Endothelial cell of umbilical vein (primary cell): ENCODE measurements around the gene CNNM3. TPM values are rescaled to one million over a fixed set of nuclear protein-coding genes. Genes with fewer than 3 reads are reported as not detected.

Source experiments
- BruUV-seq: library from RNA; stranded (reverse); fragments of 400-500 nt; replicated peaks from 2 replicates; lab custom pipeline; 2021; lab: Mats Ljungman, UMichigan
- CTCF ChIA-PET: fragments of 300-600, 350-600 bp; sonication (Branson Sonifier 250); formaldehyde crosslinking; loops from one replicate; lab custom pipeline; 2021; ENCODE audit warnings: antibody characterized with exemption, inconsistent platforms; lab: Charles Lee
- POLR2A ChIA-PET: fragments of 300-600, 350-600 bp; sonication (Branson Sonifier 250); formaldehyde crosslinking; loops from one replicate; lab custom pipeline; 2021; ENCODE audit warnings: antibody characterized with exemption, inconsistent platforms; lab: Charles Lee
- DNase-seq: peaks from one replicate; pipeline ENCODE4 v3.0.0-alpha.2; 2011; ENCODE audit warnings: low read depth, low spot score
- FAIRE-seq: peaks from 2 replicates; lab custom pipeline; 2011; peaks lifted over from hg19 to GRCh38; lab: Jason Lieb, UNC
- H2AFZ ChIP-seq: 2 replicates; pipeline ENCODE4 v1.6.0; 2012; ENCODE audit warnings: low read depth, low read length, control low read depth, inconsistent platforms
- H3K27ac ChIP-seq: 2 replicates; pipeline ENCODE4 v1.5.1; 2011; ENCODE audit warnings: low read depth, mild to moderate bottlenecking, control low read depth, low read length, moderate library complexity; ENCODE audit not compliant: insufficient read depth
- H3K27me3 ChIP-seq, 2 experiments: 2 replicates each; pipeline versions ENCODE4 v1.6.0 to v1.6.1; 2011; ENCODE audit warnings: low read length in 2 of 2, mixed read lengths in 1 of 2; ENCODE audit not compliant: control insufficient read depth in 2 of 2, insufficient read depth in 2 of 2
- H3K36me3 ChIP-seq, 2 experiments: 2 replicates in 1 of 2; 3 replicates in 1 of 2; pipeline ENCODE4 v1.5.1; 2011; ENCODE audit warnings: low read length in 2 of 2, mild to moderate bottlenecking in 1 of 2, moderate library complexity in 1 of 2; ENCODE audit not compliant: control insufficient read depth in 2 of 2, insufficient read depth in 2 of 2; ENCODE audit errors: extremely low read depth in 1 of 2
- H3K4me1 ChIP-seq: 3 replicates; pipeline ENCODE4 v1.5.1; 2011; ENCODE audit warnings: mild to moderate bottlenecking, low read length; ENCODE audit not compliant: control insufficient read depth, insufficient read depth; ENCODE audit errors: extremely low read depth
- H3K4me2 ChIP-seq: 2 replicates; pipeline ENCODE4 v1.6.1; 2011; ENCODE audit warnings: low read length, control low read depth, mixed read lengths; ENCODE audit not compliant: insufficient read depth
- H3K4me3 ChIP-seq, 3 experiments: fragments of 200-600 bp in 1 of 3; sonication (generic), shearing (Covaris generic) in 1 of 3; replicated peaks in 1 of 3; 2 replicates each; pipeline ENCODE4 v1.5.1; 2011 to 2016; ENCODE audit warnings: control low read depth in 3 of 3, low read length in 3 of 3, mild to moderate bottlenecking in 2 of 3, inconsistent platforms in 1 of 3, low read depth in 1 of 3, moderate library complexity in 1 of 3; ENCODE audit not compliant: insufficient read depth in 1 of 3
- H3K79me2 ChIP-seq: 2 replicates; pipeline ENCODE4 v1.6.0; 2012; ENCODE audit warnings: low read length, inconsistent platforms; ENCODE audit not compliant: control insufficient read depth, insufficient read depth
- H3K9ac ChIP-seq: replicated peaks from 2 replicates; pipeline ENCODE3; 2011; ENCODE audit warnings: low read length, control low read depth; ENCODE audit not compliant: insufficient read depth; ENCODE audit errors: extremely low read depth
- H3K9me1 ChIP-seq: replicated peaks from 3 replicates; pipeline ENCODE4 v1.6.0; 2011; ENCODE audit warnings: mild to moderate bottlenecking, low read length; ENCODE audit not compliant: control insufficient read depth, insufficient read depth; ENCODE audit errors: extremely low read depth
- H3K9me3 ChIP-seq: replicated peaks from 2 replicates; pipeline ENCODE4 v1.5.1; 2012; ENCODE audit warnings: low read length, inconsistent platforms; ENCODE audit not compliant: control insufficient read depth, insufficient read depth
- H4K20me1 ChIP-seq: replicated peaks from 2 replicates; pipeline ENCODE3; 2011; ENCODE audit warnings: mild to moderate bottlenecking, low read length; ENCODE audit not compliant: control insufficient read depth, insufficient read depth; ENCODE audit errors: extremely low read depth
- EZH2 ChIP-seq: IDR thresholded peaks from 2 replicates; pipeline ENCODE4 v1.6.1; 2012; ENCODE audit warnings: borderline replicate concordance, low read depth, mild to moderate bottlenecking, moderate library complexity, low read length, inconsistent platforms; ENCODE audit not compliant: severe bottlenecking
- FOS ChIP-seq: IDR thresholded peaks from 2 replicates; pipeline ENCODE4 v1.6.1; 2011; ENCODE audit warnings: mild to moderate bottlenecking, low read length, moderate library complexity, borderline replicate concordance; ENCODE audit not compliant: insufficient read depth
- GATA2 ChIP-seq: IDR thresholded peaks from 2 replicates; pipeline ENCODE4 v1.7.0; 2011; ENCODE audit warnings: low read depth, mild to moderate bottlenecking, moderate library complexity, mixed read lengths, low read length; ENCODE audit not compliant: insufficient read length, insufficient read depth
- JUN ChIP-seq: IDR thresholded peaks from 2 replicates; pipeline ENCODE4 v1.6.1; 2011; ENCODE audit warnings: borderline replicate concordance, low read depth; ENCODE audit not compliant: insufficient read length, insufficient read depth
- MYC ChIP-seq: IDR thresholded peaks from one replicate; pipeline ENCODE4 v1.6.1; 2011; ENCODE audit warnings: mild to moderate bottlenecking, low read depth, low read length
- POLR2A ChIP-seq: IDR thresholded peaks from 2 replicates; pipeline ENCODE4 v1.6.1; 2012; ENCODE audit warnings: low read depth, mild to moderate bottlenecking, control low read depth, low read length
- POLR2AphosphoS5 ChIP-seq: IDR thresholded peaks from 2 replicates; pipeline ENCODE4 v1.6.1; 2012; ENCODE audit warnings: low read depth, mild to moderate bottlenecking, control low read depth, low read length, moderate library complexity; ENCODE audit not compliant: insufficient read depth
- dilution Hi-C: fragments of 300-500 bp; cut with MboI; formaldehyde crosslinking; loops from one replicate; pipeline ENCODE4 v1.15.0; 2019; ENCODE audit warnings: low sequenced_read_pairs; ENCODE audit not compliant: extremely low pct_ligation_motif_present
- intact Hi-C: fragments of 100-400 bp; cut with micrococcal nuclease; formaldehyde crosslinking; loops from one replicate; pipeline ENCODE4 v1.10.0; 2022
- polyA plus RNA-seq, 4 experiments: library from polyadenylated mRNA; depleted of rRNA in 3 of 4; stranded (reverse) in 3 of 4; unstranded in 1 of 4; fragments of >200 nt; gene quantifications; 2 replicates each; pipeline versions ENCODE4 v1.2.1 to v1.2.3, GENCODE V29; 2011 to 2012; ENCODE audit warnings: missing spikeins in 1 of 4
- total RNA-seq: library from RNA; stranded (reverse); gene quantifications from 2 replicates; pipeline ENCODE4 v1.2.3, GENCODE V29; 2021
- TF ChIP-seq, protein P1 (sequence below): IDR thresholded peaks from 2 replicates; pipeline ENCODE4 v1.6.1; 2011; ENCODE audit not compliant: insufficient read depth, insufficient read length
- TF ChIP-seq, protein P2 (sequence below), 2 donors: IDR thresholded peaks; 1 replicate in 1 of 2; 2 replicates in 1 of 2; pipeline ENCODE4 v1.5.1; 2011; ENCODE audit warnings: low read length in 2 of 2, mild to moderate bottlenecking in 2 of 2, moderate library complexity in 2 of 2, control low read depth in 1 of 2, inconsistent platforms in 1 of 2, low read depth in 1 of 2; ENCODE audit not compliant: insufficient read depth in 1 of 2; ENCODE audit errors: extremely low read depth in 1 of 2

CNNM3 gene
- total and polyA plus RNA-seq, 2 donors (not counting 3 experiments of a cell fraction or from before 2014, with no cell fraction given): 13.0 to 14.9 TPM

DNA sequence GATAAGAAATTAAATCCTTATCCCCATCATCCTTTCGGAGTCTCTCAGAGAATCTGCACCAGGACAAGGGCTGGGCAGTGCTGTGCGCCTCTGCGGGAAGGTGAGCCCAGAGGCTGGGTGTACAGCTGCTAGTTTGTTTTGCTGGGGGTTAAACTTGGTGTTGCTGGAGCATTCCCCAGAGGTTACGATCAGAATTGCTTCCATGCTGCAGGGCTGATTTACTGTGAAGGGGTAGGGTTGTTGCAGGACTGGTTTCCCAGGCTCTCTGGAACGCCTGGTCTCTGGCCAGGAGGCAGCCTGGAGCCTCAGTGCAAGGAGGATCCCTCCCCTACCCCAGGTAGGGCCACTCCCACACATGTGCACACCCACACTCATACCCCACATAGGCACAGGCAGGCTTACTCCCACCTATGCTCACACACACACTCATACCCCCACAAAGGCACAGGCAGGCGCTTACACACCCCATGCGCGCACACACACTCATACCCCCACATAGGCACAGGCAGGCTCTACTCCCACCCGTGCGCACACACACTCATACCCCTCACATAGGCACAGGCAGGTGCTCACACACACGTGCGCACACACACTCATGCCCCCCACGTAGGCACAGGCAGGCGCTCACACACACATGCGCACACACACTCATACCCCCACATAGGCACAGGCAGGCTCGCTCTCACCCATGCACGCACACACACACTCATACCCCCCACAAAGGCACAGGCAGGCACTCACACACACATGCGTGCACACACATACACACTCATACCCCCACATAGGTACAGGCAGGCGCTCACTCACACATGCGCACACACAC is 44.1 kb upstream of the CNNM3 start:
- H3K9ac ChIP-seq: no peak overlapping the region
- H3K79me2 ChIP-seq: no peaks in the 10 kb centered on the region
- H2AFZ ChIP-seq: no peak overlapping the region
- H3K4me1 ChIP-seq: no peaks in the 10 kb centered on the region
- H3K27me3 ChIP-seq: no peaks in the 10 kb centered on the region
- H3K36me3 ChIP-seq: no peaks in the 10 kb centered on the region
- POLR2A ChIA-PET: no interaction called here
- intact Hi-C loops: no loop called here
- BruUV-seq: no TSS peak
- H3K27ac ChIP-seq: no peak overlapping the region
- no peaks in the 10 kb centered on the region for H3K9me3 ChIP-seq
- dilution Hi-C loops: no loop called here
- FAIRE-seq (no peak), DNase-seq (no peak)
- H3K9me1 ChIP-seq: no peaks in the 10 kb centered on the region
- H3K4me2 ChIP-seq: no peak overlapping the region
- TF ChIP-seq MYC: no peak
- TF ChIP-seq, protein P1, sequence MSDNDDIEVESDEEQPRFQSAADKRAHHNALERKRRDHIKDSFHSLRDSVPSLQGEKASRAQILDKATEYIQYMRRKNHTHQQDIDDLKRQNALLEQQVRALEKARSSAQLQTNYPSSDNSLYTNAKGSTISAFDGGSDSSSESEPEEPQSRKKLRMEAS: no peak
- no peak for TF ChIP-seq JUN
- TF ChIP-seq FOS: no peak
- no peak for TF ChIP-seq POLR2AphosphoS5
- no peak for TF ChIP-seq EZH2
- TF ChIP-seq GATA2: no peak
- TF ChIP-seq, protein P2, sequence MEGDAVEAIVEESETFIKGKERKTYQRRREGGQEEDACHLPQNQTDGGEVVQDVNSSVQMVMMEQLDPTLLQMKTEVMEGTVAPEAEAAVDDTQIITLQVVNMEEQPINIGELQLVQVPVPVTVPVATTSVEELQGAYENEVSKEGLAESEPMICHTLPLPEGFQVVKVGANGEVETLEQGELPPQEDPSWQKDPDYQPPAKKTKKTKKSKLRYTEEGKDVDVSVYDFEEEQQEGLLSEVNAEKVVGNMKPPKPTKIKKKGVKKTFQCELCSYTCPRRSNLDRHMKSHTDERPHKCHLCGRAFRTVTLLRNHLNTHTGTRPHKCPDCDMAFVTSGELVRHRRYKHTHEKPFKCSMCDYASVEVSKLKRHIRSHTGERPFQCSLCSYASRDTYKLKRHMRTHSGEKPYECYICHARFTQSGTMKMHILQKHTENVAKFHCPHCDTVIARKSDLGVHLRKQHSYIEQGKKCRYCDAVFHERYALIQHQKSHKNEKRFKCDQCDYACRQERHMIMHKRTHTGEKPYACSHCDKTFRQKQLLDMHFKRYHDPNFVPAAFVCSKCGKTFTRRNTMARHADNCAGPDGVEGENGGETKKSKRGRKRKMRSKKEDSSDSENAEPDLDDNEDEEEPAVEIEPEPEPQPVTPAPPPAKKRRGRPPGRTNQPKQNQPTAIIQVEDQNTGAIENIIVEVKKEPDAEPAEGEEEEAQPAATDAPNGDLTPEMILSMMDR (IDR thresholded peaks at IDR 0.05; ENCODE audit: extremely low read depth in 1 of 2, insufficient read depth in 1 of 2, low read depth in 1 of 2, low read length in 2 of 2): no peak
- no peak for TF ChIP-seq POLR2A
- CTCF ChIA-PET: no interaction called here
- no peaks in the 10 kb centered on the region for H4K20me1 ChIP-seq
- no peak overlapping the region for H3K4me3 ChIP-seq
